Lower lobe of right lung (tissue), 2 donors: ENCODE data around the gene WFS1. TPM values are rescaled to one million over a fixed set of nuclear protein-coding genes. Genes with fewer than 3 reads are reported as not detected.

Experiments used
- ATAC-seq, 2 donors: fragments of 200-7000 bp; cut with Tn5 transposase; one replicate each; pipeline ENCODE4 v1.9.1; 2020 to 2022; ENCODE audit warnings: mild to moderate bottlenecking in 2 of 2, moderate library complexity in 2 of 2
- DNase-seq: peaks from one replicate; pipeline ENCODE4 v3.0.0-alpha.2; 2020
- H3K27ac ChIP-seq: fragments of 200-600 bp; one replicate; pipeline ENCODE4 v1.8.0; 2022
- H3K27me3 ChIP-seq: fragments of 200-600 bp; one replicate; pipeline ENCODE4 v1.8.0; 2022; ENCODE audit warnings: low read depth
- H3K36me3 ChIP-seq: fragments of 200-600 bp; one replicate; pipeline ENCODE4 v1.8.0; 2022; ENCODE audit warnings: mild to moderate bottlenecking
- H3K4me1 ChIP-seq: fragments of 200-600 bp; one replicate; pipeline ENCODE4 v1.8.0; 2022
- H3K4me3 ChIP-seq: fragments of 200-600 bp; one replicate; pipeline ENCODE4 v1.8.0; 2022; ENCODE audit warnings: mild to moderate bottlenecking
- H3K9me3 ChIP-seq: fragments of 200-600 bp; one replicate; pipeline ENCODE4 v1.8.0; 2022
- CTCF ChIP-seq: fragments of 200-600 bp; IDR thresholded peaks from one replicate; pipeline ENCODE4 v1.8.0; 2022; ENCODE audit warnings: antibody characterized with exemption, mild to moderate bottlenecking
- intact Hi-C: fragments of 100-400 bp; cut with DNase I; formaldehyde crosslinking; loops from one replicate; pipeline ENCODE4 v1.11.0; 2022
- total RNA-seq: library from RNA; stranded (reverse); fragmentation: NEBNext Ultra II Directional; extraction: Animal tissue kit (Norgen Biotek cat#: 25700); gene quantifications from one replicate; pipeline ENCODE4 v1.2.1, GENCODE V29; 2021
- donor health status: DM: no; HTN: yes; CAD: no; lungs with severe emphysema.

The WFS1 gene
- total RNA-seq, 1 donor from 2014 or later = 70.3 TPM

GRCh38 chr4:6275898-6276806 is 6.5 kb downstream of the WFS1 start:
- TF ChIP-seq CTCF = no peak
- peak overlapping the region; percentile 57 for H3K27ac ChIP-seq
- no peaks in the 10 kb centered on the region for H3K9me3 ChIP-seq
- no peak overlapping the region for H3K4me3 ChIP-seq
- peaks cover 95% of the 10 kb centered on the region for H3K4me1 ChIP-seq
- H3K36me3 ChIP-seq = peaks cover 23% of the 10 kb centered on the region
- no peaks in the 10 kb centered on the region for H3K27me3 ChIP-seq
- no peak for DNase-seq
- no peak for ATAC-seq
- intact Hi-C loops = no loop called here

GRCh38 chr4:6277139-6277802 is 7.6 kb downstream of the WFS1 start:
- Histone ChIP-seq H3K4me3 (no peak overlapping the region), H3K36me3 (peaks cover 23% of the 10 kb centered on the region), H3K27ac (peak overlapping the region; percentile 57), H3K4me1 (peaks cover 95% of the 10 kb centered on the region), H3K27me3 (no peaks in the 10 kb centered on the region), H3K9me3 (no peaks in the 10 kb centered on the region)
- TF ChIP-seq CTCF = no peak
- ATAC-seq = no peak
- no peak for DNase-seq
- intact Hi-C loops = no loop called here

- H3K27ac ChIP-seq = peak overlapping the region; percentile 57
Observed at GRCh38 chr4:6277935-6278800, 8.5 kb downstream of the WFS1 start.

GRCh38 chr4:6278801-6279197 is 9.1 kb downstream of the WFS1 start:
- ATAC-seq = peak; percentile 1 to 16
- no peaks in the 10 kb centered on the region for H3K9me3 ChIP-seq
- peaks cover 23% of the 10 kb centered on the region for H3K36me3 ChIP-seq
- intact Hi-C loops = no loop called here
- H3K27ac ChIP-seq = peak overlapping the region; percentile 57
- H3K4me3 ChIP-seq = no peak overlapping the region
- DNase-seq = no peak
- no peak for TF ChIP-seq CTCF
- peaks cover 89% of the 10 kb centered on the region for H3K4me1 ChIP-seq
- H3K27me3 ChIP-seq = no peaks in the 10 kb centered on the region

More at GRCh38 chr4:6277935-6278800, 8.5 kb downstream of the WFS1 start:
- ATAC-seq (no peak), DNase-seq (no peak)
- H3K9me3 ChIP-seq = no peaks in the 10 kb centered on the region
- intact Hi-C loops = no loop called here
- no peak overlapping the region for H3K4me3 ChIP-seq
- peaks cover 23% of the 10 kb centered on the region for H3K36me3 ChIP-seq
- H3K27me3 ChIP-seq = no peaks in the 10 kb centered on the region
- TF ChIP-seq CTCF = no peak
- H3K4me1 ChIP-seq = peaks cover 95% of the 10 kb centered on the region
